ENCODE results near the gene RAB27B. TPM values are rescaled to one million over a fixed set of nuclear protein-coding genes. Genes with fewer than 3 reads are reported as not detected.

RAB27B gene
- total RNA-seq, 2 experiments from 2014 or later: 0.52 TPM; not detected in 1

DNA sequence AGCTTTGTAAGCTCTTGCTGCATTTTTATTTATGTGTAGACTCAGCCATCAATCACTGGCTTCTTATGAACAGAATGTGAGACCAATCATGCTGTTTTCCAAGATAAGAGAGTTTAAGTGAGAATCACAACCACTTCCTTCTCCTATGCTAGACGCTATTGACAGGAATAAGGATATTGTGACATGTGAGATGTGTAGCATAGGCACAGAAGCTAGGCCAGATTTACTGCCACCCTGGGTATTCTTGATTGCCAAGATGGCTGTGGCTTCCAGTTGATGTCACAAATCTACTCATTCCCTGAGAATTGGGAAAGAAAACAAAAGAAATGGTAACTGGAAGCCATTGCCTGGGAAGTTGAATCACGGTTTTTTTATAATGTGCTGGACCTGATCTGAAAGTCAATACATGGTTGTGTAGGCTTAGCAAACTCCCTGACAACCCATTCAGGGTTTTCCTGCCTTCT lies 49.9 kb downstream of the RAB27B start:
- H3K4me3 Mint-ChIP-seq: no peak overlapping the region
- H3K4me1 Mint-ChIP-seq (ENCODE audit: low read depth): peaks cover under 1% of the 10 kb centered on the region
- no peaks in the 10 kb centered on the region for H3K9me3 Mint-ChIP-seq
- DNase-seq: no peak
- no peak overlapping the region for H3K27ac Mint-ChIP-seq
- CTCF ChIA-PET: no interaction called here
- H3K36me3 Mint-ChIP-seq (ENCODE audit: low read depth): no peaks in the 10 kb centered on the region
- intact Hi-C loops (cut with micrococcal nuclease): no loop called here
- H3K27me3 Mint-ChIP-seq (ENCODE audit: low read depth): no peaks in the 10 kb centered on the region

GRCh38 chr18:54878659-54879358 lies 50.5 kb downstream of the RAB27B start:
- no peaks in the 10 kb centered on the region for H3K9me3 Mint-ChIP-seq
- no peaks in the 10 kb centered on the region for H3K27me3 Mint-ChIP-seq (ENCODE audit: low read depth)
- no peak overlapping the region for H3K4me3 Mint-ChIP-seq
- CTCF ChIA-PET: no interaction called here
- no peaks in the 10 kb centered on the region for H3K4me1 Mint-ChIP-seq (ENCODE audit: low read depth)
- no peak overlapping the region for H3K27ac Mint-ChIP-seq
- DNase-seq: no peak
- no peaks in the 10 kb centered on the region for H3K36me3 Mint-ChIP-seq (ENCODE audit: low read depth)
- intact Hi-C loops (cut with micrococcal nuclease): no loop called here

GRCh38 chr18:54879691-54880090 lies 51.4 kb downstream of the RAB27B start:
- CTCF ChIA-PET: no interaction called here
- intact Hi-C loops (cut with micrococcal nuclease): no loop called here
- H3K27ac Mint-ChIP-seq: no peak overlapping the region
- no peak for DNase-seq
- H3K27me3 Mint-ChIP-seq (ENCODE audit: low read depth): no peaks in the 10 kb centered on the region
- H3K4me1 Mint-ChIP-seq (ENCODE audit: low read depth): no peaks in the 10 kb centered on the region
- H3K9me3 Mint-ChIP-seq: no peaks in the 10 kb centered on the region
- H3K4me3 Mint-ChIP-seq: no peak overlapping the region
- no peaks in the 10 kb centered on the region for H3K36me3 Mint-ChIP-seq (ENCODE audit: low read depth)

DNA sequence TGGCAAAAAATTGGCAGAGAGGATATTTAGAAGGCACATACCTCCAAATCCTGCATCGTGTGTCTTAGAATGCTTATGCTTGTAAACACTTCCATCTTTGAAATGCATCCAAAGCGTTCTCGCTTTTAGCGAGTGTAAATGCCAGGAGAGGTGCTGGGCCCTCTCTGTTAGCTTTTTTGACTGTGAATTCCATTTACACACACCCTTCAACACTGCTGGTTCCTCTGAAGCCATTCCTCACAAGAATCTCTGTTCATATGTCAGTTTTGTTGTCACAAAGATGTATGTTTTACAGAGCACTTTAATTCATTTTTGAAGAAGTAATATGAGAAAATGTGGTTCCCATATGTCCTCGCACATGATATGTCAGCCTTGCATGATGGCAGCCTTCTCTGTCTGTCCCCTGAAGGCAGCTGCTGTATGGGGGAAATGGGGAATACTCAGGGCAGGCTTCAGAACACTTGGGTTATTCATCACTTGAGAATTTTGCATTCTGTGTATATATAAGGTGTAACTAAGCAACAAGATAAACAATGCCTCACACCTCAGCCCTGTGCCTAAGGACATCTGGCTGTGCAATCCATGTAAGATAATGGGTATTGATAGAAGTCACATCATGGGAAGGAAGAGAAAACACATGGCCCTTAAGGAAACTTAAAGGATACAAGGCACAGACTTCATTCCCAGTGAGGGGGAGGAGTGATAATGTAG lies 52.3 kb downstream of the RAB27B start:
- H3K4me3 Mint-ChIP-seq: no peak overlapping the region
- CTCF ChIA-PET: no interaction called here
- no peaks in the 10 kb centered on the region for H3K36me3 Mint-ChIP-seq (ENCODE audit: low read depth)
- no peak for DNase-seq
- intact Hi-C loops (cut with micrococcal nuclease): no loop called here
- no peak overlapping the region for H3K27ac Mint-ChIP-seq
- no peaks in the 10 kb centered on the region for H3K4me1 Mint-ChIP-seq (ENCODE audit: low read depth)
- no peaks in the 10 kb centered on the region for H3K27me3 Mint-ChIP-seq (ENCODE audit: low read depth)
- no peaks in the 10 kb centered on the region for H3K9me3 Mint-ChIP-seq

DNA sequence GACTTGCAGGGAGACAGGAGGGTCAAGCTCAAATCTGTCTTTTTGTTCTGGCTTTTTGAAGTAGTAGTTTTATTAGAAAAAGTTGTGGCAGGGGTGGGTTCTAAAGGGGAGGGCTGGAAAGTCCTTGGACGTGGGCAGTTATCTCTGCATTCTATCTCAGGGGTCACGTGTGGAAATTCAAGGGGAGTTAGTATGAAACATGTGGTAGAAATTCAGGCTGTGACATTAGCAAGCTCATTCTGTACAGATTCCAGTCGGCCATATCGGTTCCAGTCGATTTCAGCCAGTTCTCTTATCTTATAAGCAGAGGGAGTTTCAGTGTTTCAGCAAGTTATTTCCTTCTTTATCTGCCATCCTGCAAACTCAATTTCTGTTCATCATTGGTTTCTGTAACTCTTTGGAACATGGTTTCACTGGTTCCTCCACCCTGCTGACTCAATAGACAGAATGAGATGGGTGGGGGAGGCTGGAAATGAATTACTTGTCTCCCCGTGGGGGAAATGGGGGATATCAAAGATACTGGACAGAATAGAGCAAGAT lies 53.0 kb downstream of the RAB27B start:
- intact Hi-C loops (cut with micrococcal nuclease): no loop called here
- no peak for DNase-seq
- CTCF ChIA-PET: no interaction called here
- H3K36me3 Mint-ChIP-seq (ENCODE audit: low read depth): no peaks in the 10 kb centered on the region
- H3K9me3 Mint-ChIP-seq: no peaks in the 10 kb centered on the region
- H3K27ac Mint-ChIP-seq: no peak overlapping the region
- H3K4me1 Mint-ChIP-seq (ENCODE audit: low read depth): peaks cover 2% of the 10 kb centered on the region
- H3K27me3 Mint-ChIP-seq (ENCODE audit: low read depth): no peaks in the 10 kb centered on the region
- H3K4me3 Mint-ChIP-seq: no peak overlapping the region

DNA sequence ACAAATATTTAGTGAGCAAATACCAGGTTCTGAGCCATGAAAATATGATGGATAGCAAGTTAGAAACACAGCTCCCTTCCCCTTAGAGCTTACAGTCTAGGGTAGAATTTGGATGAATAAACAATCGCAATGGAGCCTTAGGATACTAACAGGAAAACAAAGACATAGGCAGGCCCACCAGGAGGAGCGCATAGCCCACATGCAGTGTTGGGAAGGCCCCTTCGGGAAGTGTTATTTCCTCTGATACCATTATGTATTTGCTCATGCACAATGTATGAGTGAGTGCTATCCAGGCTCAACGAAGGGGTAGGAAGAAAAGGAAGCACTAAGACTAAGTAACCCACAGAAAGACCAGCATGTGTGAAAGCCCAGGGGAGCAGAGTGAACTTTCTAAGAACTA lies 54.0 kb downstream of the RAB27B start:
- no peak for DNase-seq
- no peaks in the 10 kb centered on the region for H3K9me3 Mint-ChIP-seq
- H3K36me3 Mint-ChIP-seq (ENCODE audit: low read depth): no peaks in the 10 kb centered on the region
- CTCF ChIA-PET: no interaction called here
- H3K27ac Mint-ChIP-seq: no peak overlapping the region
- no peaks in the 10 kb centered on the region for H3K27me3 Mint-ChIP-seq (ENCODE audit: low read depth)
- H3K4me1 Mint-ChIP-seq (ENCODE audit: low read depth): peaks cover 2% of the 10 kb centered on the region
- intact Hi-C loops (cut with micrococcal nuclease): no loop called here
- H3K4me3 Mint-ChIP-seq: no peak overlapping the region

DNA sequence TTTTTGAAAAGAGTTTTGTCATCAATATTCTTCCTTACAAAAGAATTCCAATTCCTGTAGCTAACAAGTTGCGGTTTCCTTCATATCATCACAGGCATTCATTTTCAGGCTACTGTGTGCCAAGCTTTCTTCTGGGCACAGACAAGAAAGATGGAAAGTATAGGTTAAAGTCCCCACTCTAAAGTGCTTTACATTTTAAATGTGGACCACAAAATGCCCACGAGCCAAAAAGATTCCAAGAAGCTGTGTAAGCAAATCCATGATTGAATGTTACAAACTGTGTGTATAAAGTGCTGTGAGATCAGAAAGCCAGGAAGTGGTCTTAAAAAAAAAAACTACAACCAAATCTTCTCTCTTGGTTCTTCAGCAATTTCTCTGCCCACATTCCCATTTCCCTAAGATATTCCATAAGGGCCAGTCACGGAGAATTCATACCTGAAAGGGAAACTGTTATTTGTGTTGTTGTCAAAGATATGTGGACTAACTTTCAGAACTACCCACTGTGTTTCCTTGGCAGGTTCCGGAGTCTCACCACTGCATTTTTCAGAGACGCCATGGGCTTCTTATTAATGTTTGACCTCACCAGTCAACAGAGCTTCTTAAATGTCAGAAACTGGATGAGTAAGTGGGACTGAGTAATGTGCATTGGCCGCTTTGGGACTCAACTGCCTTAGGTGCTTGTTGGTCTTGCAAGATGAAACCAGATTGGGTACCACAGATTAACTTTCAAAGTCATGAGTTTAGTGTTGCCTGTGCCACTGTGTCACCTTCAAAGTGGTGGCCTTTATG lies 55.7 kb downstream of the RAB27B start:
- DNase-seq: no peak
- Mint-ChIP-seq H3K4me1 (ENCODE audit: low read depth) (peaks cover 2% of the 10 kb centered on the region), H3K4me3 (no peak overlapping the region), H3K27me3 (ENCODE audit: low read depth) (no peaks in the 10 kb centered on the region), H3K27ac (no peak overlapping the region), H3K36me3 (ENCODE audit: low read depth) (no peaks in the 10 kb centered on the region), H3K9me3 (no peaks in the 10 kb centered on the region)
- CTCF ChIA-PET: interaction anchor here (1.1 kb wide), 1 partner anchor 213 kb away, joined by 3 read pairs; no protein-coding TSS in a partner anchor
- intact Hi-C loops (cut with micrococcal nuclease): no loop called here

GRCh38 chr18:54888378-54888777 lies 60.1 kb downstream of the RAB27B start:
- Mint-ChIP-seq H3K36me3 (ENCODE audit: low read depth) (no peaks in the 10 kb centered on the region), H3K27ac (no peak overlapping the region), H3K4me3 (no peak overlapping the region), H3K4me1 (ENCODE audit: low read depth) (peaks cover 2% of the 10 kb centered on the region), H3K27me3 (ENCODE audit: low read depth) (no peaks in the 10 kb centered on the region), H3K9me3 (no peaks in the 10 kb centered on the region)
- intact Hi-C loops (cut with micrococcal nuclease): no loop called here
- CTCF ChIA-PET: no interaction called here
- no peak for DNase-seq

DNA sequence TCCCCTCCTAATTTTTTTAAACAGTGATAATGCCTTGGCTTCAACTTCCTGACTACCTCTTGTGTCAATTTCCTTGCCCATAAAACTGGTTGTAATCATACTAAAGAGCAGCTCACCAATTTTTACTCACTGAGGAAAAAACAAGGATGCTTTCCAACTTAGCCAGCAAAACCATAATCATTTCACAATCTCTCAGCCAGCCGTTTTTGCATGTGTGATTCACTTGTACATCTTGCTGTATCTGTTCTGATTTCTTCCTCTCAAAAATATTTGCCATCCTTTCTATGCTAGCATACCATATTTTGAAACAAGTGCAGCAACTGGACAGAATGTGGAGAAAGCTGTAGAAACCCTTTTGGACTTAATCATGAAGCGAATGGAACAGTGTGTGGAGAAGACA lies 60.7 kb downstream of the RAB27B start:
- CTCF ChIA-PET: no interaction called here
- H3K4me1 Mint-ChIP-seq (ENCODE audit: low read depth): peaks cover 2% of the 10 kb centered on the region
- H3K4me3 Mint-ChIP-seq: no peak overlapping the region
- no peaks in the 10 kb centered on the region for H3K36me3 Mint-ChIP-seq (ENCODE audit: low read depth)
- no peak for DNase-seq
- H3K27ac Mint-ChIP-seq: no peak overlapping the region
- no peaks in the 10 kb centered on the region for H3K27me3 Mint-ChIP-seq (ENCODE audit: low read depth)
- intact Hi-C loops (cut with micrococcal nuclease): no loop called here
- no peaks in the 10 kb centered on the region for H3K9me3 Mint-ChIP-seq

- CTCF ChIA-PET: interaction anchor here (0.7 kb wide), 1 partner anchor 579 kb away, joined by 3 read pairs; no protein-coding TSS in a partner anchor
- no peaks in the 10 kb centered on the region for H3K4me1 Mint-ChIP-seq (ENCODE audit: low read depth)
- no peaks in the 10 kb centered on the region for H3K27me3 Mint-ChIP-seq (ENCODE audit: low read depth)
- no peak overlapping the region for H3K27ac Mint-ChIP-seq
- no peak overlapping the region for H3K4me3 Mint-ChIP-seq
- no peak for DNase-seq
- no peaks in the 10 kb centered on the region for H3K9me3 Mint-ChIP-seq
- intact Hi-C loops (cut with micrococcal nuclease): no loop called here
- no peaks in the 10 kb centered on the region for H3K36me3 Mint-ChIP-seq (ENCODE audit: low read depth)
Measured at GRCh38 chr18:54899500-54899899, 71.2 kb downstream of the RAB27B start.

DNA sequence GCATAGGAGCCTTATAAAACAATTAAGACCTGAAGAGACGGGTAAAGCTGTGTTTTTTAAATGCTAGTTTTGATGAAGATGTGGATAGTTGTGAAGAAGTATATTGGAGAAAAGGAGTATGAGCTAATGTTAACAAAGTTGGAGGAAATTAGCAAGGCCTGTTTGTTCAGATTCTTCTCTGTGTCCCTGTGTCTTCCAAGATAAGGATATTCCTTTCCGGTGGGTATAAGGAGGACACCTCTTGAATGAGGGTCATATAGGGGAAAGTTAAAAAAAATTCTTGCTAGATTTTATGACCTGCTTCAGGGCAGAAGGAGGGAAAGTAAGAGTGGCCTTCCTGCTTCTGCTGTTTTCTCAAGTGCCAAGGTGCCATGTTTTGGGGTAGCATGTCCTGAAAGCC lies 72.0 kb downstream of the RAB27B start:
- Mint-ChIP-seq H3K27ac (no peak overlapping the region), H3K4me1 (ENCODE audit: low read depth) (no peaks in the 10 kb centered on the region), H3K36me3 (ENCODE audit: low read depth) (no peaks in the 10 kb centered on the region), H3K4me3 (no peak overlapping the region), H3K27me3 (ENCODE audit: low read depth) (no peaks in the 10 kb centered on the region), H3K9me3 (no peaks in the 10 kb centered on the region)
- CTCF ChIA-PET: no interaction called here
- intact Hi-C loops (cut with micrococcal nuclease): no loop called here
- DNase-seq: no peak

- Mint-ChIP-seq H3K36me3 (ENCODE audit: low read depth) (no peaks in the 10 kb centered on the region), H3K27ac (no peak overlapping the region), H3K27me3 (ENCODE audit: low read depth) (peaks cover 2% of the 10 kb centered on the region), H3K4me1 (ENCODE audit: low read depth) (no peaks in the 10 kb centered on the region), H3K9me3 (no peaks in the 10 kb centered on the region), H3K4me3 (no peak overlapping the region)
- intact Hi-C loops (cut with micrococcal nuclease): no loop called here
- no peak for DNase-seq
- CTCF ChIA-PET: no interaction called here
Measured at GRCh38 chr18:54904581-54904980, 76.3 kb downstream of the RAB27B start.
